HepG2 (cell line): ENCODE results near the gene VWA7. TPM values are rescaled to one million over a fixed set of nuclear protein-coding genes. Genes with fewer than 3 reads are reported as not detected.

Source experiments
- ETS1 ChIP-seq: sonication (generic); formaldehyde crosslinking; IDR thresholded peaks from 2 replicates; pipeline ENCODE4 v1.4.0; 2020; ENCODE audit warnings: missing genetic modification reagents
- FOXA3 ChIP-seq: IDR thresholded peaks from 2 replicates; pipeline ENCODE4 v1.6.1; 2016; ENCODE audit warnings: missing genetic modification reagents, missing compliant biosample characterization
- HHEX ChIP-seq: IDR thresholded peaks from 2 replicates; pipeline ENCODE4 v1.6.1; 2016; ENCODE audit warnings: control low read depth
- HINFP ChIP-seq: sonication (generic); formaldehyde crosslinking; IDR thresholded peaks from 2 replicates; pipeline ENCODE4 v1.4.0; 2020; ENCODE audit warnings: low read depth, mild to moderate bottlenecking, missing genetic modification reagents
- KLF11 ChIP-seq: IDR thresholded peaks from 2 replicates; pipeline ENCODE4 v1.6.1; 2016; ENCODE audit warnings: missing compliant biosample characterization
- MAFK ChIP-seq, 2 experiments: IDR thresholded peaks in 1 of 2; conservative IDR thresholded peaks in 1 of 2; 2 replicates each; pipeline ENCODE4 v1.6.1; 2011; ENCODE audit warnings: improper control_type of control experiment in 2 of 2, low read length in 2 of 2
- NFKBIZ ChIP-seq: IDR thresholded peaks from 2 replicates; pipeline ENCODE4 v1.6.1; 2018; ENCODE audit warnings: missing genetic modification reagents, missing compliant biosample characterization
- PTBP1 ChIP-seq: fragments of 200-400 bp; formaldehyde crosslinking; IDR thresholded peaks from 2 replicates; pipeline ENCODE4 v1.6.1; 2018; ENCODE audit warnings: low read length, low read depth; ENCODE audit not compliant: poor library complexity, severe bottlenecking
- RBAK ChIP-seq: sonication (generic); formaldehyde crosslinking; IDR thresholded peaks from 2 replicates; pipeline ENCODE4 v1.5.1; 2020; ENCODE audit warnings: mild to moderate bottlenecking, missing genetic modification reagents
- SIN3A ChIP-seq: IDR thresholded peaks from 2 replicates; pipeline ENCODE4 v1.6.1; 2011; ENCODE audit warnings: low read depth, mild to moderate bottlenecking, control low read depth, low read length, borderline replicate concordance
- SRY ChIP-seq: sonication (generic); formaldehyde crosslinking; IDR thresholded peaks from 2 replicates; pipeline ENCODE4 v1.8.0; 2022; ENCODE audit warnings: mild to moderate bottlenecking, missing genetic modification reagents
- STAG1 ChIP-seq: sonication (generic); formaldehyde crosslinking; IDR thresholded peaks from 2 replicates; pipeline ENCODE4 v1.4.0; 2020; ENCODE audit warnings: missing genetic modification reagents
- SYNCRIP ChIP-seq: fragments of 200-400 bp; formaldehyde crosslinking; IDR thresholded peaks from 2 replicates; pipeline ENCODE4 v1.6.1; 2018; ENCODE audit warnings: mild to moderate bottlenecking, low read depth, low read length; ENCODE audit not compliant: insufficient read depth
- TCF12 ChIP-seq, 2 experiments: fragments of 450-650 bp in 1 of 2; sonication (generic) in 1 of 2; formaldehyde crosslinking in 1 of 2; IDR thresholded peaks; 2 replicates each; pipeline versions ENCODE4 v1.6.1 to v1.8.0; 2017 to 2022; ENCODE audit warnings: antibody characterized with exemption in 1 of 2, mild to moderate bottlenecking in 1 of 2, missing genetic modification reagents in 1 of 2, moderate library complexity in 1 of 2
- ZBTB2 ChIP-seq: sonication (generic); formaldehyde crosslinking; IDR thresholded peaks from 2 replicates; pipeline ENCODE4 v1.8.0; 2022; ENCODE audit warnings: low read depth, missing genetic modification reagents
- ZNF577 ChIP-seq: sonication (generic); formaldehyde crosslinking; IDR thresholded peaks from 2 replicates; pipeline ENCODE4 v1.4.0; 2020; ENCODE audit warnings: mild to moderate bottlenecking, low read depth, missing genetic modification reagents, borderline replicate concordance
- ZNF672 ChIP-seq: sonication (generic); formaldehyde crosslinking; IDR thresholded peaks from 2 replicates; pipeline ENCODE4 v1.8.1; 2022; ENCODE audit warnings: missing genetic modification reagents
- ZSCAN21 ChIP-seq: sonication (generic); formaldehyde crosslinking; IDR thresholded peaks from 2 replicates; pipeline ENCODE4 v1.8.0; 2022; ENCODE audit warnings: mild to moderate bottlenecking, missing genetic modification reagents, moderate library complexity, borderline replicate concordance
- polyA plus RNA-seq, 8 experiments: library from polyadenylated mRNA; depleted of rRNA in 3 of 8; stranded (reverse) in 7 of 8; unstranded in 1 of 8; fragments of >200 nt; fragmentation: Illumina TruSeq in 4 of 8; extraction: Trizol in 4 of 8; gene quantifications; 2 replicates each; pipeline versions ENCODE4 v1.2.1 to v1.2.3, GENCODE V29; 2011 to 2016; ENCODE audit warnings: low read depth in 4 of 8, missing spikeins in 1 of 8, mixed read lengths in 1 of 8; ENCODE audit not compliant: insufficient read depth in 1 of 8
- total RNA-seq, 5 experiments: library from RNA; depleted of rRNA; stranded (reverse); fragments of >200 nt; fragmentation: Illumina TruSeq; extraction: Trizol; gene quantifications; 2 replicates each; pipeline ENCODE4 v1.2.3, GENCODE V29; 2016; ENCODE audit warnings: low read depth in 1 of 5
- TF ChIP-seq, protein P1 (sequence below): sonication (generic); formaldehyde crosslinking; IDR thresholded peaks from 2 replicates; pipeline ENCODE4 v1.4.0; 2020; ENCODE audit warnings: missing genetic modification reagents
- TF ChIP-seq, protein P2 (sequence below): sonication (generic); formaldehyde crosslinking; IDR thresholded peaks from 2 replicates; pipeline ENCODE4 v1.5.0; 2020; ENCODE audit warnings: mild to moderate bottlenecking, missing genetic modification reagents
- TF ChIP-seq, protein P3 (sequence below): sonication (generic); formaldehyde crosslinking; IDR thresholded peaks from 2 replicates; pipeline ENCODE4 v1.5.1; 2020; ENCODE audit warnings: mild to moderate bottlenecking, moderate library complexity, missing genetic modification reagents

Gene VWA7
- total and polyA plus RNA-seq, 2 of the 13 experiments (the other 11 are each of a cell fraction or from before 2014, with no cell fraction given) = 0.86 to 3.3 TPM

DNA sequence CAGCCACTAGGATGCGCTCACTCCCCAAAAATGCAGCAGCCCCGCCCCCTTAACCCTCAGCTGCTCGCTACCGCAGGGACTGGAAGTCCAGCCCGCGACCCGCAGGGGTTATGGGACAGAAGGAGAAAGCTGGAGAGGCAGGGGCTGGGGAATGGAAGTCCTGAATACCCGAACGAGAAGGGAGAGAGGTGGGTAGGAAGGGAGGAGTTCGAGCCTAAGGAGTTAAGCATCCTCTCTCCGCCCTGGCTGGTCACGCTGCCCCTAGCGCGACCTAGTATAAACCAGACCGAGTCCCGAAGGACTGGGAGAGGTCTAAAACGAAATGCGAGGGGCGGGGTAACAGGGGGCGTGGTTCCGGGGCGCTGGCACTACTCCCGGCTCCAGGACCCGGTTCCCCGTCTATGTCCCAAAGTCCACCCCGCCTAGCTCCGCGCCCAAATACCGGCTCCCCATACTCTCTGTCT lies 47.6 kb downstream of the VWA7 start (continued):
- TF ChIP-seq ZBTB2 (peak; percentile 54), SIN3A (no peak; the same call in 1 of the 2 replicates), SRY (no peak; the same call in 1 of the 2 replicates), RBAK (CRISPR knock-in tag) (no peak), KLF11 (CRISPR knock-in tag) (peak; percentile 69; the same call in 1 of the 2 replicates), HINFP (CRISPR knock-in tag) (no peak; the same call in 1 of the 2 replicates), ZSCAN21 (CRISPR knock-in tag) (0 out of 2 replicates have a peak, but pooled peaks have one; percentile 33), STAG1 (peak; percentile 94), NFKBIZ (no peak), HHEX (CRISPR knock-in tag) (no peak), PTBP1 (no peak), ZNF577 (CRISPR knock-in tag) (no peak), FOXA3 (CRISPR knock-in tag) (peak; percentile 23; the same call in 1 of the 2 replicates), ZNF672 (CRISPR knock-in tag) (no peak), TCF12 (IDR thresholded peaks at IDR 0.05) (no peak), TCF12 (CRISPR knock-in tag; IDR thresholded peaks at IDR 0.05) (no peak), ETS1 (CRISPR knock-in tag) (no peak), SYNCRIP (no peak), MAFK (conservative IDR thresholded peaks at IDR 0.05 in 1 of 2, IDR thresholded peaks at IDR 0.05 in 1 of 2; ENCODE audit: low read length in 2 of 2) (no peak)
- TF ChIP-seq, protein P1, sequence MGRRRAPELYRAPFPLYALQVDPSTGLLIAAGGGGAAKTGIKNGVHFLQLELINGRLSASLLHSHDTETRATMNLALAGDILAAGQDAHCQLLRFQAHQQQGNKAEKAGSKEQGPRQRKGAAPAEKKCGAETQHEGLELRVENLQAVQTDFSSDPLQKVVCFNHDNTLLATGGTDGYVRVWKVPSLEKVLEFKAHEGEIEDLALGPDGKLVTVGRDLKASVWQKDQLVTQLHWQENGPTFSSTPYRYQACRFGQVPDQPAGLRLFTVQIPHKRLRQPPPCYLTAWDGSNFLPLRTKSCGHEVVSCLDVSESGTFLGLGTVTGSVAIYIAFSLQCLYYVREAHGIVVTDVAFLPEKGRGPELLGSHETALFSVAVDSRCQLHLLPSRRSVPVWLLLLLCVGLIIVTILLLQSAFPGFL (CRISPR knock-in tag) = no peak
- TF ChIP-seq, protein P2, sequence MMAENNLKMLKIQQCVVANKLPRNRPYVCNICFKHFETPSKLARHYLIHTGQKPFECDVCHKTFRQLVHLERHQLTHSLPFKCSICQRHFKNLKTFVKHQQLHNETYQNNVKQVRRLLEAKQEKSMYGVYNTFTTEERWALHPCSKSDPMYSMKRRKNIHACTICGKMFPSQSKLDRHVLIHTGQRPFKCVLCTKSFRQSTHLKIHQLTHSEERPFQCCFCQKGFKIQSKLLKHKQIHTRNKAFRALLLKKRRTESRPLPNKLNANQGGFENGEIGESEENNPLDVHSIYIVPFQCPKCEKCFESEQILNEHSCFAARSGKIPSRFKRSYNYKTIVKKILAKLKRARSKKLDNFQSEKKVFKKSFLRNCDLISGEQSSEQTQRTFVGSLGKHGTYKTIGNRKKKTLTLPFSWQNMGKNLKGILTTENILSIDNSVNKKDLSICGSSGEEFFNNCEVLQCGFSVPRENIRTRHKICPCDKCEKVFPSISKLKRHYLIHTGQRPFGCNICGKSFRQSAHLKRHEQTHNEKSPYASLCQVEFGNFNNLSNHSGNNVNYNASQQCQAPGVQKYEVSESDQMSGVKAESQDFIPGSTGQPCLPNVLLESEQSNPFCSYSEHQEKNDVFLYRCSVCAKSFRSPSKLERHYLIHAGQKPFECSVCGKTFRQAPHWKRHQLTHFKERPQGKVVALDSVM (CRISPR knock-in tag) = 0 out of 2 replicates have a peak, but pooled peaks have one; percentile 56
- TF ChIP-seq, protein P3, sequence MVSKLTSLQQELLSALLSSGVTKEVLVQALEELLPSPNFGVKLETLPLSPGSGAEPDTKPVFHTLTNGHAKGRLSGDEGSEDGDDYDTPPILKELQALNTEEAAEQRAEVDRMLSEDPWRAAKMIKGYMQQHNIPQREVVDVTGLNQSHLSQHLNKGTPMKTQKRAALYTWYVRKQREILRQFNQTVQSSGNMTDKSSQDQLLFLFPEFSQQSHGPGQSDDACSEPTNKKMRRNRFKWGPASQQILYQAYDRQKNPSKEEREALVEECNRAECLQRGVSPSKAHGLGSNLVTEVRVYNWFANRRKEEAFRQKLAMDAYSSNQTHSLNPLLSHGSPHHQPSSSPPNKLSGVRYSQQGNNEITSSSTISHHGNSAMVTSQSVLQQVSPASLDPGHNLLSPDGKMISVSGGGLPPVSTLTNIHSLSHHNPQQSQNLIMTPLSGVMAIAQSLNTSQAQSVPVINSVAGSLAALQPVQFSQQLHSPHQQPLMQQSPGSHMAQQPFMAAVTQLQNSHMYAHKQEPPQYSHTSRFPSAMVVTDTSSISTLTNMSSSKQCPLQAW (CRISPR knock-in tag) = peak; percentile 48; the same call in 1 of the 2 replicates
